HG03378 (cell line): ENCODE measurements around the gene GPR161.
"Not testable (repeated sequence)": the region's sequence is repeated elsewhere in the genome, so short reads cannot be mapped to it uniquely, and the experiment has no call there.

Source experiments
- ATAC-seq: cut with Tn5 transposase; IDR thresholded peaks from one replicate; pipeline ENCODE4 v1.9.1; 2021; ENCODE audit warnings: mild to moderate bottlenecking, moderate library complexity; ENCODE audit not compliant: unreplicated experiment

The GPR161 gene

DNA sequence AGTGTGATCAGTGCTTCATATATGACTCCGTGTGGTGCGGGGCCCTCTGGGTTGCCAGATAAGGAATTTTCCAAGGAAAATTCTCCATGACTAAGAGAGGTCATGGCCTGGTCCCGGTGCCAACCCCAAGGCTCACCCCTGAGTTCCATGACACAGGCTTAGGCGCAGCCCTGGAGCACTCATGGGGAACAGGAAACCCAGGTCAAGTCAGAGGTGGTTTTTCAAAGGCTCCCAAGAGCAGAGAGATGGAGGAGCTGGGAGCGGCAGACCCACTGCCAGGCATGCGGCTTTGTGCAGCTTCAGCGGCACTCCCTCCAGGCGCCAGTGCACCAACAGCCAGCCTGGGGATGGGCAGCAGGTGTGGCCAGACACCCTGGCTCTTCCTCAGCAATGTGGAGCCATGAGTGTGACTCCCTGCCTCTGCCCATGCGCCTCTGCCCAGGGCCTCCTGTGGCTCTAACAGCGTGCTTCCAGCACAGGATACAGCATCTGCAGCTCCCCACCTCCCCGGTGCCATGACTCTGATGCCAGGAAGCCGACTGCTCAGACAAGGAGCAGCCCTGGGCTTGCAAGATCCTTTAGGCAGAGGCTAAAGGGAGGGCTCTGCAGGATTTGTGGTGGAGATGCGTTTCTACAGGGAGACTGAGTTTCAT is 47.3 kb downstream of the GPR161 start:
- ATAC-seq, result no peak

DNA sequence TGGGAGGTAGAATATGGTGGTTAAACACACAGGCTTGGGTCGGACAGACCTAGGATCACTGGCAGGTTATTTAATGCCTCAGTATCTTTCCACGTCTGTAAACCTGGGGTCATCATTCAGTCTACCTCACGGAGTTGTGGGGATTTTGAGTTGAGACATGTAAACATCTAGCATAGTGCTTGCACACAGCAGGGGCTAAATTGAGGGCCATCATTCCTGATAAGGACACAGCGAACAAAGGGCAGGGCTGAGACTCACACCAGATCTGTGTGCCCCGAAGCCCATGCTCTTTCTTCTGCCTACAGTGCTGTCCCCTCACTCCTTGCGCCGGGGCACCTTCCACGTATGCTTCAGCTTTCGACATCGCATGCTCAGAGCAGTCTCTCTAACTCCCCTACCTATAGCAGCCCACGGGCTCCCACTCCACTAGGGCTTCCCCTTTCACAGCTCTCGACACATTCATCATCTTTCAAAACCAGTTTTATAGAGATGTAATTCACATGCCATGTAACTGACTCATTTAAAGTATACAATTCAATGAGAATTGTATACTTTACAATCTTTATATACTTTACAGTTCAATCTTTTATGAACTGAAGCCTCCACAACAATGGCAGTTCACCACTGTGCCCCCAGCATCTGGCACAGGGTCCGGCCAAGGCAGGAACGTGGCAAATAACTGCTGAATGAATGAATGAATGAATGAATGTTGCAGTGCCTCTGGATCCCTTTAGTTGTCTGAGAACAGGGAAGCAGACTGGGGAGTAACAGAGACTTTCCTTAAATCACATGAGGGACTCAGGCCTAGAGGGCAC is 48.0 kb downstream of the GPR161 start:
- no peak for ATAC-seq

- no peak for ATAC-seq
Observed at GRCh38 chr1:168087696-168088095, 49.0 kb downstream of the GPR161 start.

DNA sequence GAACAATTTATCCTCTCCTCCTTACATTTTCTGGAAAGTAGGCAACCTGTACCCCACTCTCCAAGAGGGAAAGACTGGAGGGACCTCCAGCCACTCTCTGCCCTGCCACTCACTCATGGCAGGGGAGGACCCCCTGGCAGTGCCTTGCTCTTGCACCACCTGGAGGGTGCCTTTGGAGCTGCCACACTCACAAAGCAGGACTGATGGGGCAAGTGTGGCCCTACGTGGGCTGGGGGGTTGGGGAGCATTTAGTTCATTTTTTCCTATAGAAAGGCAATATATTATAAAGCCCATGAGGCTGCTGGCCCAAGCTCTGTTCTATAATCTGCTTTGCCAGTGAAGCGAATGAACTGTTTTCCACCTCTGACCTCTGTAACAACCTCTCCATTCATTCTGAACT is 50.3 kb downstream of the GPR161 start:
- no peak for ATAC-seq

GRCh38 chr1:168085401-168085872 is 51.3 kb downstream of the GPR161 start:
- ATAC-seq, result no peak

DNA sequence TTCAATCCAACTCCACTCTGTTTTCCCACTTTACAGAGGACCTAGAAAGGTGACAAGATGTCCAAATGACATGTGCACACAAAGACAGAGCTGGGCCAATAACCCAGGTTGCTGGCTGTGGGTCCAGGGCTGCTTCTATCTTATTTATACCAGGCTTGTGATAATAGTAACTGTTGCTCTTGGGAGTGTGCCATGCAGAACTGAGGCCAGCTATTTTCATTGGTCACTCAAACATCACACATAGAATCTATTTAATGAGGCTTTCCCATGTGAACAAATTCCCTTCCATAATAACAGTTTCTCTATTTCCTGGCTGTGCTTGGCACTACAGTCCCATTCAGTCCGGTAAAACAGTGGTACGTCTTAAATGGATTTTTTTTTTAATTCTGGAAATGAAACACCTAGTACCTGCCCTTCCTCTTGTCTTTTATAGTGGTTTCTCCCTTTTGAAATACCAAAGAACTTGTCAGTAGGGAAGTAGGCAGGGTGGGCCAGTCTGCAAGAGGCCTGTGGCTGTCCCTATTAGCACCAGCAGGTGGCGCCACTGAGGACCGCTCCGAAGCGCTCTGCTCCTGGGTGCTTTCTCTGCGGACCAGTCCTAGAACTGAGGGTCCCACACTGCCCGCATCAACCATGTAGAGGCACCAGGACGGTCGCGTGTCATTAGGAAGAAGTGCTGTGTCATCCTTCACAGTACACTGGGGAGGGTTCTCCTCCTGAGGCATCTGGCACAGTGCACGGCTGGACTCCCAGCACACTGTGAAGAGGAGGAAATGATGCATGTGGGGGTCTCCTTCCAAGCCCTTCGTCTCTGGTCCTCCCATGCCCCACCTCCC is 52.1 kb downstream of the GPR161 start:
- ATAC-seq, result peak; percentile 60

- ATAC-seq, result no peak
Observed at GRCh38 chr1:168083456-168084325, 53.0 kb downstream of the GPR161 start.

DNA sequence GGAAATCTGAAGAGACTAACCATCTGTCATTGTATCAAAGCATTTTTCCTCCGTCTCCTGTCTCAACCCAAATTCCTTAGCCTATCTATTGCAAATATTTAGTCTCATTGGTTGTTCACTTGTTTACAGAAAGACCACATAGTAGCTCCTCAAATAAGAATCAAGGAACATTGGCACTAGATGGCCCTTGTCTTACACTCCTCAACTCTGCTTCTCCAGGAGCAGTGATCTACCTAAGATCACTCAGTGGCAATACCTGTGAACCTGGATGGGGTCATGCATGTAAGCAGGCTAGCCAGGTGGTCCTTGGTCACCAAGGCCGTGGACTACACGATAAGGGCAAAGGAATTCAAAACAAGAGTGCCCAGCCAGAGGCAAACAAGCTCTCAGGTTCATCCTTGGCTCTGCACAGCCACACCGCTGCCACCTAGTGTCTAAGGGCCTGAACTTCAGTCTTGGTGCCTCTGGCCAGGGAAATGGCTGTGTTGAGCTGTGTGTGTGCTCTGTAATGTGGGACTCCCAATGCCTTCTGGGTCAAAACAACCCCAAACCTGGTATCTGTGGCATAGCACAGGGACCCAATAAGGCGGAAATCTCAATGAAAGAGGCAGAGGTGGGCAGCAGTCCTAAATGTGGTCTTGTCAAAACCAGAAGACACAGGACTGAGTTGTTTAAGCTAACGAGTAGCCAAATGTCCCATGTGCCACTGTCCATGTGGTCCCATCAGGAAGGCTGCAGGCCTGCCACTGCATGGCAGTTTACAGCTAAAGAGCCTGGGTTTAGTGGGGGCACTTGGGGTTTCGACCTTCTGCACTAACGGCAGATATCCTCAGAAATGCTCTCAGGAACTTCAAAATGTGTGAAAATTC is 54.5 kb downstream of the GPR161 start:
- peak; percentile 71 for ATAC-seq

DNA sequence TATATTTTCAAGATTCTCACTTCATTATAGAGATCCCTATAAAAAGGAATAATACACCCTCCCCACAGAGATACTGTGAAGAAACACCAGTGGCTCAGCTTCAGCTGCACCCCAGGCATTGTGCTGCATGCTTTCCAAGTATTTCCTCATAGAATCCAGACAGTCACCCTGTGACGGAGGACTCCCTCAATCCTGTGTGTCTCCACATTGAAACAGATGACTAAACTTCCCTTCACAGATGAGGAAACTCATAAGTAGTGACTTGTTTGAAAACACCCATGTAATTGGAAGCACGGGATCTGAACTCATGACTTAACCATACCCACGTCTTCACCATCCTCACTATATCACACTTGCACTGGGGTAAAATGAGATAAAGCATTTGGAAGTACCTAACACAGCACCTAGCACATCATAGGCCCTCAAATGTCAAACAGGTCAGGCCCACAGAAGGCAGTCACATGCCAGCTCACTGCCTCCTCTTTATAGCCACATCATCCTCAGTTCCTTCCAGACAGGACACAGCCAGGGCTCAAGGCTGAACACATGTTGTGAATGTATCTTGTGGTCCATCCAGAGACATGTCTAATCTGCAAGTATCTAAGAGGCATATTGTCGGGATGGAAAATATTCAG is 55.2 kb downstream of the GPR161 start:
- no peak for ATAC-seq

GRCh38 chr1:168079761-168080160 is 57.0 kb downstream of the GPR161 start:
- no peak for ATAC-seq

- no peak for ATAC-seq
Observed at GRCh38 chr1:168069384-168069783, 67.3 kb downstream of the GPR161 start.

DNA sequence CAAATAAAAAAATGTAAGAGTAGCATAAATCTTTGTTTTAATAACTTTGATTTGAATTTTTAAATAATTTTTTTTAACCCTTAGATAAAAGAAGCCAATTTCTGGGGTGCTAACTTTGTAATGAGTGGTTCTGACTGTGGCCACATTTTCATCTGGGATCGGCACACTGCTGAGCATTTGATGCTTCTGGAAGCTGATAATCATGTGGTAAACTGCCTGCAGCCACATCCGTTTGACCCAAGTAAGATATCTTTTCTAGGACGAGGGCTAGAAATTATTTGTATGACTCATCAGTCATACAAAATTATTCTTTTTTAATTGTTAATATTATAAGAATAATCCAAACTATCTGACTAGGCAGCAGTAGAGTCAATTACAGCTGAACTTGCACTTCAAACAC is 71.2 kb downstream of the GPR161 start:
- no peak for ATAC-seq

- no peak for ATAC-seq
Observed at GRCh38 chr1:168064216-168064615, 72.5 kb downstream of the GPR161 start.

GRCh38 chr1:168057921-168058320 is 78.8 kb downstream of the GPR161 start:
- ATAC-seq, result no peak

DNA sequence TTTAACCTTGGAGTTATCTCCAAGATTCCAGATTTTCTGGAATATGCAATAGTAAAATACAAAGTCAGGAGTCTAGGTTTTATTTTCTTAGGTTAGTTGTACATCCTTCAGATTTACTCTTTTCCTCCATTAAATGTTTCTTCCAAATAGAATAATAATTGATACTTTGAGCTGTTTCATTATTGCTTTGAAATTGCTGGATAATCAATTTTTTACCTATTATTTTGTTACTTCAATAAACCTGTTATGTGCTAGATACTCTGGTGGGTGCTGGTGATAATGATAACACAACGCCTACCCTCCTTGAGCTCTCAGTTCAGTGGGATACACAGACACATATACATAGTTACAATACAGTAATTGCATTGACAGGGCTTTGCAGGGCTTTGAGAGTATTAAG is 79.4 kb downstream of the GPR161 start:
- ATAC-seq, result no peak

GRCh38 chr1:168056152-168056551 is 80.6 kb downstream of the GPR161 start:
- not testable (repeated sequence) for ATAC-seq

DNA sequence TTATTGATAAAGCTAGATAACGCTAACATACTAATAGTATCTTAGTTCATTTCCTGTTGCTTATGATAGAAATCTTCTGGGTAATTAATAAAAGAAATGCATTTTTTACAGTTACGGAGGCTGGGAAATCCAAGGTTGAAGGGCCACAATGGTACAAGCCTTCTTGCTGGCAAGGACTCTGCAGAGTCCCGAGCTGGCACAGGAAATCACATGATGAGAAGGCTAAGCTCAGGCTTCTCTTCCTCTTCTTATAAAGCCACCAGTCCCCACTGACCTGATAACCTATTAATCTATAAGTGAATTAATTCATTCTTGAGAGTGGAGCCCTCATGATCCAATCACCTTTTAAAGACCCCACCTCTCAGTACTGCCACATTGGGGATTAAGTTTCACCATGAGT is 82.6 kb downstream of the GPR161 start:
- ATAC-seq, result no peak

DNA sequence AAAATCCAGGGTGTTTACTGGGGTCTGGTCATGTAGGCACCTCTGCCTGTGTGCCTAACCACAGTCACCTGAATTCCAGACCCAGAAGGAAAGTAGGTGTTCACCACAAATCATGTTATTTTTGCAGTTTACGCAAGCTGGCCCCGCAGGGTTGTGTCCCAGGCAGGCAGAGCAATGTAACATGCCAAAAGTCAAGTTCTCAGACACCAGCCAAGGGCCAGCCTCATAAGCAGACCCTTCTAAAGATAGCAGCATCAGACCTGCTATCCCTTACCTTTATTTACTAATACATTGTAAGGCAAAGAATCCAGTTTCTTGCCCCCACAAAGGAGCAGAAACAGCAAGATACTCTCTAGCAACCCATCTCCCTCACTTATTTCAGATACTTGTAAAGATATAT is 83.0 kb downstream of the GPR161 start:
- ATAC-seq, result no peak

GRCh38 chr1:168050880-168051279 is 85.8 kb downstream of the GPR161 start:
- no peak for ATAC-seq
